Right lobe of liver (tissue), 4 donors: ENCODE results near the gene TENM4.

Experiments used
- CTCF ChIP-seq, 4 donors: fragments of 200-600 bp in 3 of 4; fragments of 450-650 bp in 1 of 4; IDR thresholded peaks; one replicate each; pipeline versions ENCODE4 v1.5.1 to v1.8.0; 2016 to 2022; ENCODE audit warnings: antibody characterized with exemption in 4 of 4, mild to moderate bottlenecking in 2 of 4
- POLR2A ChIP-seq: fragments of 450-650 bp; IDR thresholded peaks from one replicate; pipeline ENCODE4 v1.6.1; 2017; ENCODE audit warnings: antibody characterized with exemption, mild to moderate bottlenecking
- donor health status: DM: no; HTN: no; CAD: no.
- donor health status: DM: no; HTN: no; CAD: no.
- donor health status: DM: no; HTN: yes; CAD: no.

DNA sequence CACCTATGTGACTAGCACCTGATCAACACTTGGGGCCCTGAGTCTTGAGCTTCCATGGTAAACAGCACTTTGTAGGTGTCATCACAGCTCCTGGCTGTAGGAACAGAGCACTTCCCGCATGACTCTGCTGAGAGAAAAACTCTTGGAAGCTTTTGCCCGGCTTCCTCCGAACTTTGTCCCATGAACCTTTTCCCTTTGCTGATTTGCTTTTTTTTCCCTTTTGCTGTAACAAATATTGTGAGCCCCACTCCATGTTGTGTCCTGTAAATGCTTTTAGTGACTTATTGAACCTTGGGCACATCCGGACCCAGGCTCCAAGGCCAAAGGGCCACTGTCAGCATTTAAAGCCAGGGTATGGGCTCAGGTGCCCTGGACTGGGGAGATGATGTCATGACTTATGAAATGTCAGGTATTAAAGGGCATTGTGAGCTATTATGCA, 391.1 kb downstream of the TENM4 start:
- TF ChIP-seq CTCF (IDR thresholded peaks at IDR 0.05) (no peak), POLR2A (peak; percentile 24)
